ENCODE measurements around the gene NUDT4B. TPM values are rescaled to one million over a fixed set of nuclear protein-coding genes. Genes with fewer than 3 reads are reported as not detected.
"Not testable (repeated sequence)": the region's sequence is repeated elsewhere in the genome, so short reads cannot be mapped to it uniquely, and the experiment has no call there.

Gene NUDT4B
- total and polyA plus RNA-seq, 2 of the 13 experiments (the other 11 are each of a cell fraction or from before 2014, with no cell fraction given): 3.3 to 24.5 TPM

DNA sequence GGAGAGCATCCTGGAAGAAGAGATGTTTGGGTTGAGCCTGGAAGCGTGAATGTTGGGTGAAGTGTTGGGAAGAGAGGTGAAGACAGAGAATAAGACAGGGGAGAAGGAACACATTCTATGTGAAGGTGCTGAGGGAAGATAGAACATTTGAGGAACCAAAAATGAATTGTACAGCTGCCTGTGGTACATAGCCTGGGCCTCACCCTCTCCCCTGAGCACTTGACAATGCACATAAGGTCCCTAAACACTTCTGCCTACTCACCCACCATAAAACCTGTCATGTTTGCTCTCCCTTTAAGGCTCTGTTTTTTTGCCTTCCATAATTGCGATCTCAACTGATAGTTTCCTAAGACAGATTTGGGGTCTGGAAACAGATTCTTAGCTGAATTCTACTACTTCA lies 25.8 kb upstream of the NUDT4B start:
- POLR2A ChIA-PET; BruUV-seq (replicated peaks); H2AFZ ChIP-seq (ENCODE audit: low read length); H3K4me2 ChIP-seq (ENCODE audit: low read depth, low read length); DNase-seq (ENCODE audit: low spot score); H3K9me3 ChIP-seq (ENCODE audit: low read length); H3K4me1 ChIP-seq (ENCODE audit: insufficient read depth, low read length); FAIRE-seq; H4K20me1 ChIP-seq (ENCODE audit: insufficient read depth, low read length); H3K4me3 ChIP-seq (replicated peaks in 1 of 3; ENCODE audit: insufficient read depth in 1 of 3, low read depth in 2 of 3, low read length in 3 of 3); H3K27ac ChIP-seq (ENCODE audit: extremely low read length, insufficient read depth, low read length); intact Hi-C loops (cut with micrococcal nuclease; ENCODE audit: unreplicated experiment); H3K27me3 ChIP-seq (ENCODE audit: control insufficient read depth in 1 of 2, insufficient read depth in 2 of 2, low read length in 2 of 2); H3K79me2 ChIP-seq (ENCODE audit: insufficient read depth, low read length); ATAC-seq; H3K9ac ChIP-seq (ENCODE audit: insufficient read depth, low read depth, low read length); H3K36me3 ChIP-seq (replicated peaks in 1 of 2; ENCODE audit: control insufficient read depth in 1 of 2, insufficient read depth in 2 of 2, low read length in 2 of 2); CTCF ChIA-PET (ENCODE audit: low intra/inter-chr PET ratio, low total read pairs); in situ Hi-C loops (cut with HindIII; ENCODE audit: extremely low pct_ligation_motif_present, low pct_unique_long_range_greater_than_20kb): not testable (repeated sequence)
- WGBS (ENCODE audit: low lambda C conversion rate): 55% methylated on average over 1 of the region's 2 CpGs

GRCh38 chr1:148723515-148723914 lies 25.1 kb upstream of the NUDT4B start:
- H3K9ac ChIP-seq (ENCODE audit: insufficient read depth, low read depth, low read length); DNase-seq (ENCODE audit: low spot score); H4K20me1 ChIP-seq (ENCODE audit: insufficient read depth, low read length); BruUV-seq (replicated peaks); POLR2A ChIA-PET; in situ Hi-C loops (cut with HindIII; ENCODE audit: extremely low pct_ligation_motif_present, low pct_unique_long_range_greater_than_20kb); CTCF ChIA-PET (ENCODE audit: low intra/inter-chr PET ratio, low total read pairs); H3K4me1 ChIP-seq (ENCODE audit: insufficient read depth, low read length); H3K4me2 ChIP-seq (ENCODE audit: low read depth, low read length); H3K79me2 ChIP-seq (ENCODE audit: insufficient read depth, low read length); H3K36me3 ChIP-seq (replicated peaks in 1 of 2; ENCODE audit: control insufficient read depth in 1 of 2, insufficient read depth in 2 of 2, low read length in 2 of 2); H3K9me3 ChIP-seq (ENCODE audit: low read length); H3K27ac ChIP-seq (ENCODE audit: extremely low read length, insufficient read depth, low read length); H2AFZ ChIP-seq (ENCODE audit: low read length); H3K27me3 ChIP-seq (ENCODE audit: control insufficient read depth in 1 of 2, insufficient read depth in 2 of 2, low read length in 2 of 2); intact Hi-C loops (cut with micrococcal nuclease; ENCODE audit: unreplicated experiment); H3K4me3 ChIP-seq (replicated peaks in 1 of 3; ENCODE audit: insufficient read depth in 1 of 3, low read depth in 2 of 3, low read length in 3 of 3): not testable (repeated sequence)
- WGBS (ENCODE audit: low lambda C conversion rate): no CpG with 5 or more reads among the region's 3 CpGs
- peak; percentile 77 for FAIRE-seq
- ATAC-seq: peak; percentile 93

DNA sequence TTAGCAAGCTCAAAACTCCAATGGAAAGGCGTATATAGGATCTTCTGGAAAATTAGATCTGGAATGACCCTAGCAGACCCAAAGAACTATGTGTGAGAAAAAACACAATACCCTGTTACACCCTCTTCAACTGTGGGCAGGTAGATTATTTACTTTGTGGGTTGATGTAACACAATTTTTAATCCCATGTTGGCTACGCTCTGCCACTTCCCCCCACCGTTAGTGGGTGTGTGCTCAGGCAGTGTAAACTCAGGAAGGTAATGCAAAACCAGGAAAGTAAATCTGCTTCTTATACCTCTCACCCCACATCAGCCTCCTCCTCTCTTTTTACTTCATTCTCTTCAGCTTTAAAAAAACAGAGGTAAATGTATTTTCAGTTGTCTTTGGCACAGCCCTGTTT lies 23.7 kb upstream of the NUDT4B start:
- H3K4me3 ChIP-seq (replicated peaks in 1 of 3; ENCODE audit: insufficient read depth in 1 of 3, low read depth in 2 of 3, low read length in 3 of 3); BruUV-seq (replicated peaks); POLR2A ChIA-PET; DNase-seq (ENCODE audit: low spot score); H3K4me2 ChIP-seq (ENCODE audit: low read depth, low read length); in situ Hi-C loops (cut with HindIII; ENCODE audit: extremely low pct_ligation_motif_present, low pct_unique_long_range_greater_than_20kb); intact Hi-C loops (cut with micrococcal nuclease; ENCODE audit: unreplicated experiment); H3K27ac ChIP-seq (ENCODE audit: extremely low read length, insufficient read depth, low read length); FAIRE-seq; H3K79me2 ChIP-seq (ENCODE audit: insufficient read depth, low read length); ATAC-seq; H3K9ac ChIP-seq (ENCODE audit: insufficient read depth, low read depth, low read length); CTCF ChIA-PET (ENCODE audit: low intra/inter-chr PET ratio, low total read pairs); H4K20me1 ChIP-seq (ENCODE audit: insufficient read depth, low read length); H2AFZ ChIP-seq (ENCODE audit: low read length); H3K9me3 ChIP-seq (ENCODE audit: low read length); H3K36me3 ChIP-seq (replicated peaks in 1 of 2; ENCODE audit: control insufficient read depth in 1 of 2, insufficient read depth in 2 of 2, low read length in 2 of 2); H3K27me3 ChIP-seq (ENCODE audit: control insufficient read depth in 1 of 2, insufficient read depth in 2 of 2, low read length in 2 of 2); H3K4me1 ChIP-seq (ENCODE audit: insufficient read depth, low read length): not testable (repeated sequence)
- no CpG with 5 or more reads among the region's 3 CpGs for WGBS (ENCODE audit: low lambda C conversion rate)

GRCh38 chr1:148727862-148728261 lies 20.7 kb upstream of the NUDT4B start:
- CTCF ChIA-PET (ENCODE audit: low intra/inter-chr PET ratio, low total read pairs): not testable (repeated sequence)

More at GRCh38 chr1:148727862-148728261, 20.7 kb upstream of the NUDT4B start:
- intact Hi-C loops (cut with micrococcal nuclease; ENCODE audit: unreplicated experiment); H3K27me3 ChIP-seq (ENCODE audit: control insufficient read depth in 1 of 2, insufficient read depth in 2 of 2, low read length in 2 of 2); H3K36me3 ChIP-seq (replicated peaks in 1 of 2; ENCODE audit: control insufficient read depth in 1 of 2, insufficient read depth in 2 of 2, low read length in 2 of 2); H3K27ac ChIP-seq (ENCODE audit: extremely low read length, insufficient read depth, low read length); H4K20me1 ChIP-seq (ENCODE audit: insufficient read depth, low read length); BruUV-seq (replicated peaks); H3K4me3 ChIP-seq (replicated peaks in 1 of 3; ENCODE audit: insufficient read depth in 1 of 3, low read depth in 2 of 3, low read length in 3 of 3); POLR2A ChIA-PET; H3K9me3 ChIP-seq (ENCODE audit: low read length); H3K9ac ChIP-seq (ENCODE audit: insufficient read depth, low read depth, low read length); ATAC-seq; DNase-seq (ENCODE audit: low spot score); H2AFZ ChIP-seq (ENCODE audit: low read length); H3K4me2 ChIP-seq (ENCODE audit: low read depth, low read length); FAIRE-seq; H3K79me2 ChIP-seq (ENCODE audit: insufficient read depth, low read length); H3K4me1 ChIP-seq (ENCODE audit: insufficient read depth, low read length); in situ Hi-C loops (cut with HindIII; ENCODE audit: extremely low pct_ligation_motif_present, low pct_unique_long_range_greater_than_20kb): not testable (repeated sequence)
- no CpG with 5 or more reads among the region's 2 CpGs for WGBS (ENCODE audit: low lambda C conversion rate)
